ENCODE results near the gene ARHGAP6.

The ARHGAP6 gene

GRCh38 chrX:11665168-11666111, at the start of gene ARHGAP6:
TSS of gene ARHGAP6 (minus strand) at chrX:11665920. CDS start at chrX:11664828, 1,092 bp downstream.
- peak; percentile 40 for DNase-seq (ENCODE audit: low spot score)
- no peak for FAIRE-seq

- FAIRE-seq (no peak), DNase-seq (ENCODE audit: low spot score) (peak; percentile 28)
Measured at GRCh38 chrX:11704725-11705495, 39.2 kb upstream of the ARHGAP6 start.

GRCh38 chrX:11703855-11704254, 38.1 kb upstream of the ARHGAP6 start:
- FAIRE-seq: no peak
- no peak for DNase-seq (ENCODE audit: low spot score)

- DNase-seq (ENCODE audit: low spot score) (no peak), FAIRE-seq (no peak)
Measured at GRCh38 chrX:11702965-11703631, 37.4 kb upstream of the ARHGAP6 start.

GRCh38 chrX:11702420-11702819, 36.7 kb upstream of the ARHGAP6 start:
- FAIRE-seq (no peak), DNase-seq (ENCODE audit: low spot score) (no peak)

GRCh38 chrX:11698702-11699101, 33.0 kb upstream of the ARHGAP6 start:
- DNase-seq (ENCODE audit: low spot score) (no peak), FAIRE-seq (no peak)

GRCh38 chrX:11688201-11688600, 22.5 kb upstream of the ARHGAP6 start:
- FAIRE-seq (no peak), DNase-seq (ENCODE audit: low spot score) (no peak)

- FAIRE-seq: no peak
- DNase-seq (ENCODE audit: low spot score): no peak
Measured at GRCh38 chrX:11687157-11687556, 21.4 kb upstream of the ARHGAP6 start.

- no peak for FAIRE-seq
- no peak for DNase-seq (ENCODE audit: low spot score)
Measured at GRCh38 chrX:11683057-11683456, 17.3 kb upstream of the ARHGAP6 start.

- FAIRE-seq (no peak), DNase-seq (ENCODE audit: low spot score) (no peak)
Measured at GRCh38 chrX:11678158-11678557, 12.4 kb upstream of the ARHGAP6 start.

GRCh38 chrX:11672213-11672612, 6.5 kb upstream of the ARHGAP6 start:
- FAIRE-seq (no peak), DNase-seq (ENCODE audit: low spot score) (no peak)

GRCh38 chrX:11670316-11670715, 4.6 kb upstream of the ARHGAP6 start:
- no peak for FAIRE-seq
- no peak for DNase-seq (ENCODE audit: low spot score)

- no peak for FAIRE-seq
- no peak for DNase-seq (ENCODE audit: low spot score)
Measured at GRCh38 chrX:11666952-11667685, 1.4 kb upstream of the ARHGAP6 start.

GRCh38 chrX:11666164-11666563, 444 bp upstream of the ARHGAP6 start:
- no peak for FAIRE-seq
- DNase-seq (ENCODE audit: low spot score): peak; percentile 13

- DNase-seq (ENCODE audit: low spot score): peak; percentile 3
- no peak for FAIRE-seq
Measured at GRCh38 chrX:11664211-11665167, 1.2 kb downstream of the ARHGAP6 start.

GRCh38 chrX:11663875-11664210, 1.9 kb downstream of the ARHGAP6 start:
- DNase-seq (ENCODE audit: low spot score) (peak; percentile 2), FAIRE-seq (no peak)

- no peak for FAIRE-seq
- no peak for DNase-seq (ENCODE audit: low spot score)
Measured at GRCh38 chrX:11655282-11656015, 10.3 kb downstream of the ARHGAP6 start.

GRCh38 chrX:11648705-11649519, 16.8 kb downstream of the ARHGAP6 start:
- FAIRE-seq (no peak), DNase-seq (ENCODE audit: low spot score) (peak; percentile 1)

Data from urothelium cell line (cell line).